H54 (cell line): Measurements from ENCODE around the gene SLC38A1.
"Not testable (repeated sequence)": the region's sequence is repeated elsewhere in the genome, so short reads cannot be mapped to it uniquely, and the experiment has no call there.

ENCODE experiments used
- DNase-seq: peaks from one replicate; pipeline ENCODE4 v3.0.0; 2011; ENCODE audit warnings: low spot score, mixed read lengths; ENCODE audit not compliant: insufficient read length
- FAIRE-seq: peaks from 3 replicates; lab custom pipeline; 2011; peaks lifted over from hg19 to GRCh38; lab: Jason Lieb, UNC
- POLR2A ChIP-seq: IDR thresholded peaks from 2 replicates; pipeline ENCODE4 v1.6.1; 2011; ENCODE audit warnings: low read depth, mild to moderate bottlenecking, low read length

SLC38A1 gene

DNA sequence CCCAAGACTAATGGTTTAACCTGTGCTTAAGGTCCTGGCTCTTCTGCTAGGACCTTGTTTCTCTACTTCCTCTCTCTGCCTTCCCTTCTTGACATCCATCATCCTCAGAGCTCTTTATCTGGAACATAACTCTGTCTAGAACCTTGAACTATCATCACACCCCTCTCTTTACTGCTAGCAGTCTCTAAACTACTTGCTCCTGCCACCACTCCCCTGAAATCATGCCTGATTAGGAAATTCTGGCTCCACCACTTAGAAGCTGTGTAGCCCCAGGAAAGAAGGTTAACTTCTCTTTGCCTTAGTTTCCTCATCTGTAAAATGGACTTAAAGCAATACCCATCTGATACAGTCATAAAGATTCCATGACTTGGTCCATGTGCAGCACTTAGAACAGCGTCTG lies 9.1 kb downstream of the SLC38A1 start:
- TF ChIP-seq POLR2A = no peak
- DNase-seq (no peak), FAIRE-seq (no peak)

DNA sequence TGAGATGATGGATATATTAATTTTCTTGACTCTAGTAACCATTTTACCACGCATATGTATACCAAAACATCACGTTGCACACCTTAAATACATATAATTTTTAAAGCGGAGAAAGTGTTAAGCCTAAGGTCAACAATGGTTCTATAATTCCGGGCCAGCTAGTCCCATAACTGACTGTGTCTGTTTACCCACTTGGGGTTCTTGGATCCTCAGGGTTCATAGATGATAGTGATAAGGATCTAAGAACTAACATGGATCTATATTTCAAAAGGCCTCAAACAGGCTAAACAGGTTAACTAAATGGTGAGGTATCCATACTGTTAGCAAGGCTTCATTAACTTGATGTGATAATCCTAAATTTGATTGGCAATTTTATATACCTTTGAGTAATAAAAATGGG lies 9.8 kb downstream of the SLC38A1 start:
- no peak for TF ChIP-seq POLR2A
- FAIRE-seq = no peak
- DNase-seq = no peak

DNA sequence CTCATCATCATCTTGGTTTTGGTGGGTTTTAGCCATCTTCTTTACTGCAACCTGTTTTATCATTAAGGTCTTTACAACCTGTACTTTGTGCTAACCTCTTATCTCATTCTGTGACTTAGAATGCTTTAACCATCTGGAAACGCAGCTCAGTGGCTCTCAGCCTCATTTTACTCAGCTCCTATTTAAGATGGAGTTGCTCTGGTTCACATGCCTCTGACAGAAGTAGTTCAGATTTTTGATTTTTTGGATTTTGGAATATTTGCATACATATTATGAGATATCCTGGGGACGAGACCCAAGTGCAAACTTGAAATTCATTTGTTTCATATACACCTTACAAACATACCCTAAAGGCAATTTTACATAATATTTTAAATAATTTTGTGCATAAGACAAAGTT lies 10.7 kb downstream of the SLC38A1 start:
- no peak for TF ChIP-seq POLR2A
- FAIRE-seq (peak; percentile 76), DNase-seq (no peak)

DNA sequence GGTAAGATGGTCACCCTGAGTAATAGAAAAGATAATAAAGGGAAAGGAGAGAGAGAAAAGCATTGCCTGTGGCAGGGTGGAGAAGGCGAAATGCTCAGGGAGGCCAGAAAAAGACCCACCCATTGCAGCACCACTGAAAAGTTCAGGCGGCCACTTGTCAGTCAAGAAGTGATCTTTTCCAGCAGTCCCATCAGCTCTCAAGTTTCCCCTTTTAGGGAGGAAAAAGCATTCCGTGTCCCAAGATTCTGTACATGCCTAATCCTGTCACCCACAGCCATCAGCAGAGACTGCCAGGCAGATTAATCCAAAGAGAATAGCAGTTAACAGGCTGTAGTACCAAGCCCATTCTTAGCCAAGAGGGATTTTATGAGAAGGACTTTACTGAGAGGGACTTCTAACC lies 11.9 kb downstream of the SLC38A1 start:
- no peak for TF ChIP-seq POLR2A
- FAIRE-seq = no peak
- no peak for DNase-seq

DNA sequence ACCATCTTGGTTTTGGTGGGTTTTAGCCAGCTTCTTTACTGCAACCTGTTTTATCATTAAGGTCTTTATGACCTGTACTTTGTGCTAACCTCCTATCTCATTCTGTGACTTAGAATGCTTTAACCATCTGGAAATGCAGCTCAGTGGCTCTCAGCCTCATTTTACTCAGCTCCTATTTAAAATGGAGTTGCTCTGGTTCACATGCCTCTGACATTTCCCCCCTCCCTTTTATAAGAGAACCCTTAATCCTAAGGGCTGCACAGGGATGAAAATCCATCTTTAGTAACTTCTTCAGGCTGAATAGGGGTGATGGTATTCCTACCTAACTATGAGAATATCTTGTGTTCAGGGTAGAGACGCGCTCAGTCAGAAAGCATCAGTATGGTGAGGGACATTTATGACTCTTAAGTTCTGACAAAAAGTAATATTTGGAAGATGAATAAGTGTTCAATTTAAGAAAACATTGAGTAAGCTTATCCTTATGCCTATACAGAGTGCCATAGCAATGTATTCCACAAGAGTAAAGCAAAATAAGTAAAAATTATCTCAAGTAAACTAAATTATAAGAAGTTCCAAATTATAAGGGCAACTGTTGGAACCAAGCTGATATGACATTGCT lies 15.2 kb downstream of the SLC38A1 start:
- TF ChIP-seq POLR2A = no peak
- DNase-seq (no peak), FAIRE-seq (no peak)

DNA sequence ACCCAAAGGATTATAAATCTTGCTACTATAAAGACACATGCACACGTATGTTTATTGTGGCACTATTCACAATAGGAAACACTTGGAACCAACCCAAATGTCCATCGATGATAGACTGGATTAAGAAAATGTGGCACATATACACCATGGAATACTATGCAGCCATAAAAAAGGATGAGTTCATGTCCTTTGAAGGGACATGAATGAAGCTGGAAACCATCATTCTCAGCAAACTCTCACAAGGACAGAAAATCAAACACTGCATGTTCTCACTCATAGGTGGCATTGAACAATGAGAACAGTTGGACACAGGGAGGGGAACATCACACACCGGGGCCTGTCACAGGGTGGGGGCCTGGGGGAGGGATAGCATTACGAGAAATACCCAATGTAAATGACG lies 16.8 kb downstream of the SLC38A1 start:
- not testable (repeated sequence) for FAIRE-seq, DNase-seq

DNA sequence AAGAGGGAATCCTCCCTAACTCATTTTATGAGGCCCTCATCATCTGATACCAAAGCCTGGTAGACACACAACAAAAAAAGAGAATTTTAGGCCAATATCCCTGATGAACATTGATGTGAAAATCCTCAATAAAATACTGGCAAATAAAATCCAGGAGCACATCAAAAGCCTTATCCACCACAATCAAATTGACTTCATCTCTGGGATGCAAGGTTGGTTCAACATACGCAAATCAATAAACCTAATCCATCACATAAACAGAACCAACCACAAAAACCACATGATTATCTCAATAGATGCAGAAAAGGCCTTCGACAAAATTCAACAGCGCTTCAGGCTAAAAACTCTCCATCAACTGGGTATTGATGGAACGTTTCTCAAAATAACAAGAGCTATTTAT lies 18.9 kb downstream of the SLC38A1 start:
- DNase-seq, FAIRE-seq: not testable (repeated sequence)

DNA sequence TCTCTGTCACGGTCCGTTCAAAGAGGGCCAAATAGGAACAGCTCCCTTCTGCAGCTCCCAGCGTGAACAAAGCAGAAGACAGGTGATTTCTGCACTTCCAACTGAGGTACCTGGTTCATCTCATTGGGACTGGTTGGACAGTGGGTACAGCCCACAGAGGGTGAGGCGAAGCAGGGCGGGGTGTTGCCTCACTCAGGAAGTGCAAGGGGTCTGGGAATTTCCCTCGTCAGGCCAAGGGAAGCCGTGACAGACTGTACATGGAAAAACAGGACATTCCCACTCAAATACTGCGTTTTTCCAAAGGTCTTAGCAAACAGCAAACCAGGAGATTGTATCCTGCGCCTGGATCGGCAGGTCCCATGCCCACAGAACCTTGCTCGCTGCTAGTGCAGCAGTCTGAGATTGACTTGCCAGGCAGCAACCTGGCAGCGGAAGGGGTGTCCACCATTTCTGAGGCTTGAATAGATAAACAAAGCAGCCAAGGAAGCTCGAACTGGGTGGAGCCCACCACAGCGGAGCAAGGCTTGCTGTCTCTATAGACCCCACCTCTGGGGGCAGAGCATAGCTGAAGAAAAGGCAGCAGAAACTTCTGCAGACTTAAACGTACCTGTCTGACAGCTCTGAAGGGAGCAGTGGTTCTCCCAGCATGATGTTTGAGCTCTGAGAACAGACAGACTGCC lies 22.7 kb downstream of the SLC38A1 start:
- no peak for TF ChIP-seq POLR2A
- DNase-seq (no peak), FAIRE-seq (no peak)

DNA sequence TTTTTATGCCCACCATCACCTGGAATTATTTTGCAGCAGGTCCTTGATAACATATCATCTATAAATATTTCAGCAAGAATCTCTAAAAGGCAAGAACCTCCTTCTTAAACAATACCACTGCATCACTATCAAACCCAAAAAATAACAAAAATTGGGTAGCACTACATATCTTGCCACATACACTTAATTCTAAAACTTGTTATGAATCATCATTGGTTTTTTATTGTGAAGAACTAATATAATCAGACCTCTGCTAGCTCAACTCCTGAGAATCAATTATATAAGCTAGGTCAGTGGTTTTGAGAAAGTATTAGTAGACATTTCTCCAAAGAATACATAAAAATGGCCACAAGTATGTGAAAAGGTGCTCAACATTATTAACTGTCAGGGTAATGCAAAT lies 23.8 kb downstream of the SLC38A1 start:
- DNase-seq = no peak
- FAIRE-seq = no peak
- no peak for TF ChIP-seq POLR2A

DNA sequence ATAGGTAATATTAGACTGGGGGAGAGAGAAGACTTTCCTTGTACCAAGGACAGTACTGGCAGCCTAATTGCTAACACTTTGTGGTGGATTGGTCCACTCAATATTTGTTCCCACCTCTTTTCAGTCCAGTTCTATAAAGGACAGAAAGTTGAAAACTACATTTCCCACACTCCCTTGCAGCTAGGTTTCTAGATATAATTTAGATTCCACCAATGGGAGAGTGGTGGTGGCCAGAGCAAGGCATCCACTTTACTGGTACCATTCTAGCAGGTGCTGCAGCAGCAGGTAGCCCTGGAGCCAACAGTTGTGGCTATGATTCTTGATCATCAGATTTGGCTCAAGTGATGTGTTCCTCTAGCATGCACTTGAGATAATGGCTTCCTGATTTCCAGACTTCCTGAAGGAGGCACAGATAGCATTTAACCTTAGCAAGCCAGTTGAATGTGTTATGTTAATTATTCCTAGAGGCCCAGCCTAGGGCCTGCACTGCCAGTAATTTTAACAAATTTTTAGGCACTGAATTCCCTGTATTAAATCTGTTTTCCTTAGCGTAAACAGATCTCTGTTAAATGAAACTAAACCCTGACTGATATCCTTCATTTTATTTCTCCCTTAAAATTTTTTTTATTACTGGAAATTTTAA lies 24.4 kb downstream of the SLC38A1 start:
- no peak for DNase-seq
- TF ChIP-seq POLR2A = no peak
- no peak for FAIRE-seq

DNA sequence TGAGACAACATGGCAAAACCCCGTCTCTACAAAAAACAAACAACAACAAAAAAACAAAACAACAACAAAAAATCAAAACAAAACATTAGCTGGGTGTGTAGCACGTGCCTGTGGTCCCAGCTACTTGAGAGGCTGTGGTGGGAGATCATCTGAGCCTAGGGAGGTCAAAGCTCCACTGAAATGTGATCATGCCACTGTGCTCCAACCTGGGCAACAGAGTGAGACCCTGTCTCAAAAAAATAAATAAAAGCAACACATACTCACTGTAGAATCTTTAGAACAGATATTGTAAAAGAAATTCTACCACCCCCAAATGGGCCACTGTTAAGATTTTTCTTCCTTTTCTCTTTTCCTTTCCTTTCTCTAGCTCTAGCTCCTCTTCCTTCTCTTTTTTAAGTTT lies 26.3 kb downstream of the SLC38A1 start:
- no peak for FAIRE-seq
- TF ChIP-seq POLR2A = no peak
- DNase-seq = no peak

DNA sequence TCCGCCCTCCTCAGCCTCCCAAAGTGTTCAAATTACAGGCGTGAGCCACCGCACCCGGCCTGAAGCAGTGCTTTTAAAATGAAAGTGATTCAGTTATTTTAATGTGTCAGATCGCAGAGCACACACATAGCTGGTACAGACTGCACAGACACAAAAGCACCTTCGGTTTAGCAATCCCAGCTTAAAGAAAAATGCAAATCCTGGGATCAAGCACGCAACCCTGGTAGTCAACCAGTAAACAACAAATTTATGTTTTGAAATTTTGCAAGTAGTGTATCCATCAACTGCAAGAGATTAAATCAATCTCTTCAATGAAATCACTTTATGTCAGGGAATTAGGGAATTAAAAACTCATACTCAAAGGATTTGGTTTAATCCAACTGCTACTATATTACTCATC lies 28.4 kb downstream of the SLC38A1 start:
- DNase-seq = no peak
- no peak for FAIRE-seq
- no peak for TF ChIP-seq POLR2A

DNA sequence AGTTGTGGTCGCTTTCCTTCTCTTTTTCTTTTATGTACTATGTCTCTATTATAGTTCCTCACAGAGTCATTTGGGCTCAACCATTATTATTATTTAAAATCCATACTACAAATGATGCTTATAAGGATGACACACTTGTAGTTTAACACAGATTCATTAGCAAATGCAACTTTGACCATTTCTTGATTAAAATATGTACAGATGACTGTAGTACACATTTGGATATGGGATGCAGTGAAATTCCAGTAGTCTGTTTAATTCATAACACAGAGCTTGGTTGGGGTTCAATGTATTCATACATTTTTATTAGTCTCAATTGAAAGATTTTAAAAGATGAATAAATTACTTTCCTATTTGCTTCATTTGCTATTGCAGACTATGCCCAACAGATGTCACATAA lies 30.0 kb downstream of the SLC38A1 start:
- TF ChIP-seq POLR2A = no peak
- DNase-seq (no peak), FAIRE-seq (no peak)

DNA sequence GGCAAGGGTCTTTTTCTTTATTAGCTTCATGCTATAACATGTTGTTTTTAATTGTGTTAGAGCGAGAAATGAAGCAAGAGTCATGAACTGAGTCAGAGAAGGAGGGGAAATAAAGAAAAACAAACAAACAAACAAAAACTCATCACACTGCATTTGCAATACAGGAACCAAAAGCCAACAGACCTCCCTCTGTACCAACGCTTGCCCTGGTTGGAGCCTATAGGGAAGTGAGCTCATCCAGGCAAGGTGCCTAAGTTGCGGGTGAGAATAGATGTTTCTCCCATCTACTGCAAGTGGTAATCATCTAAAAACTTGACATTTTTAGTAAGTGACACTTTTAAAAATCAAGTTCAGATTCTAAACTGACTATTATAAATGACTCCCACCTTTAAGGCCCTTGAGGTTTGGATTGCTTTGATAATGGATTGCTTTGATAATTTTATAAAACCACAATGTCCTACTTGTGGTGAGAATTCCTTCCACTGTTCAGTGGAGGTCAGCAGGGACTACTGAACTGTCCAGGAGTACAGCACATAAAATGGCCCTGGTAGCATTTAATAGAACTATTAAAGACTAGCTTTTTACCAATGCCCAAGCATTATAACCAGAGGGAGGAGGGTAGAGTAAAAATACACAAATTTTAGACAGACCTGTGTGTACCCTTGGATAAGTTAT lies 31.3 kb downstream of the SLC38A1 start:
- DNase-seq (no peak), FAIRE-seq (no peak)
- TF ChIP-seq POLR2A = no peak
